HepG2 (cell line): Measurements from ENCODE around the gene MIDN. TPM values are rescaled to one million over a fixed set of nuclear protein-coding genes. Genes with fewer than 3 reads are reported as not detected.
A peak's percentile ranks its signal among the peaks of the same experiment; 100 is the strongest.

Experiments
- ADNP ChIP-seq: sonication (generic); formaldehyde crosslinking; IDR thresholded peaks from 2 replicates; pipeline ENCODE4 v1.4.0; 2020; ENCODE audit warnings: missing genetic modification reagents
- BHLHE40 ChIP-seq: IDR thresholded peaks from 2 replicates; pipeline ENCODE4 v1.6.1; 2011; ENCODE audit warnings: low read length, improper control_type of control experiment
- ELF4 ChIP-seq: sonication (generic); formaldehyde crosslinking; IDR thresholded peaks from 2 replicates; pipeline ENCODE4 v1.5.0; 2020; ENCODE audit warnings: missing genetic modification reagents, mild to moderate bottlenecking, moderate library complexity, borderline replicate concordance
- HBP1 ChIP-seq: IDR thresholded peaks from 2 replicates; pipeline ENCODE4 v1.6.1; 2016; ENCODE audit warnings: low read depth, control low read depth
- HDAC6 ChIP-seq: fragments of 200-600 bp; sonication (generic); IDR thresholded peaks from 2 replicates; pipeline ENCODE4 v1.7.0; 2017; ENCODE audit warnings: mild to moderate bottlenecking, antibody characterized with exemption, low read length, low read depth
- IKZF5 ChIP-seq: IDR thresholded peaks from 2 replicates; pipeline ENCODE4 v1.6.1; 2018; ENCODE audit warnings: missing genetic modification reagents, mild to moderate bottlenecking, missing compliant biosample characterization
- KMT2A ChIP-seq: sonication (generic); formaldehyde crosslinking; IDR thresholded peaks from 2 replicates; pipeline ENCODE4 v1.4.0; 2020; ENCODE audit warnings: missing genetic modification reagents
- MTF1 ChIP-seq: sonication (generic); formaldehyde crosslinking; IDR thresholded peaks from 2 replicates; pipeline ENCODE4 v1.5.0; 2020; ENCODE audit warnings: missing genetic modification reagents
- NFIC ChIP-seq: IDR thresholded peaks from 2 replicates; pipeline ENCODE4 v1.6.1; 2012; ENCODE audit warnings: mild to moderate bottlenecking, low read length, inconsistent platforms
- PAXIP1 ChIP-seq: sonication (generic); formaldehyde crosslinking; conservative IDR thresholded peaks from 2 replicates; pipeline ENCODE4 v1.4.0; 2020; ENCODE audit warnings: mild to moderate bottlenecking, missing genetic modification reagents, moderate library complexity
- RBAK ChIP-seq: sonication (generic); formaldehyde crosslinking; IDR thresholded peaks from 2 replicates; pipeline ENCODE4 v1.5.1; 2020; ENCODE audit warnings: mild to moderate bottlenecking, missing genetic modification reagents
- TAF15 ChIP-seq: fragments of 200-400 bp; formaldehyde crosslinking; IDR thresholded peaks from one replicate; pipeline ENCODE4 v1.6.1; 2018; ENCODE audit warnings: mild to moderate bottlenecking, low read depth, low read length; ENCODE audit not compliant: poor library complexity, severe bottlenecking
- TOPORS ChIP-seq: sonication (generic); formaldehyde crosslinking; IDR thresholded peaks from 2 replicates; pipeline ENCODE4 v1.8.0; 2023; ENCODE audit warnings: mild to moderate bottlenecking, missing genetic modification reagents
- ZIK1 ChIP-seq: sonication (generic); formaldehyde crosslinking; IDR thresholded peaks from 2 replicates; pipeline ENCODE4 v1.5.0; 2020; ENCODE audit warnings: mild to moderate bottlenecking, low read depth, missing genetic modification reagents, borderline replicate concordance
- ZNF225 ChIP-seq: sonication (generic); formaldehyde crosslinking; IDR thresholded peaks from 2 replicates; pipeline ENCODE4 v1.4.0; 2020; ENCODE audit warnings: mild to moderate bottlenecking, missing genetic modification reagents
- ZNF484 ChIP-seq: sonication (generic); formaldehyde crosslinking; IDR thresholded peaks from 2 replicates; pipeline ENCODE4 v1.5.1; 2020; ENCODE audit warnings: mild to moderate bottlenecking, low read depth, missing genetic modification reagents, borderline replicate concordance
- ZNF615 ChIP-seq: sonication (generic); formaldehyde crosslinking; IDR thresholded peaks from 2 replicates; pipeline ENCODE4 v1.5.0; 2020; ENCODE audit warnings: mild to moderate bottlenecking, missing genetic modification reagents, borderline replicate concordance
- ZNF724P ChIP-seq: sonication (generic); formaldehyde crosslinking; IDR thresholded peaks from 2 replicates; pipeline ENCODE4 v1.8.0; 2022; ENCODE audit warnings: missing genetic modification reagents, borderline replicate concordance
- ZNF776 ChIP-seq: sonication (generic); formaldehyde crosslinking; IDR thresholded peaks from 2 replicates; pipeline ENCODE4 v1.4.0; 2020; ENCODE audit warnings: mild to moderate bottlenecking, missing genetic modification reagents
- ZSCAN12 ChIP-seq: sonication (generic); formaldehyde crosslinking; IDR thresholded peaks from 2 replicates; pipeline ENCODE4 v1.9.0; 2021; ENCODE audit warnings: mild to moderate bottlenecking, missing genetic modification reagents
- polyA plus RNA-seq, 8 experiments: library from polyadenylated mRNA; depleted of rRNA in 3 of 8; stranded (reverse) in 7 of 8; unstranded in 1 of 8; fragments of >200 nt; fragmentation: Illumina TruSeq in 4 of 8; extraction: Trizol in 4 of 8; gene quantifications; 2 replicates each; pipeline versions ENCODE4 v1.2.1 to v1.2.3, GENCODE V29; 2011 to 2016; ENCODE audit warnings: low read depth in 4 of 8, missing spikeins in 1 of 8, mixed read lengths in 1 of 8; ENCODE audit not compliant: insufficient read depth in 1 of 8
- total RNA-seq, 5 experiments: library from RNA; depleted of rRNA; stranded (reverse); fragments of >200 nt; fragmentation: Illumina TruSeq; extraction: Trizol; gene quantifications; 2 replicates each; pipeline ENCODE4 v1.2.3, GENCODE V29; 2016; ENCODE audit warnings: low read depth in 1 of 5
- TF ChIP-seq, protein P1 (sequence below): sonication (generic); formaldehyde crosslinking; IDR thresholded peaks from 2 replicates; pipeline ENCODE4 v1.8.0; 2022; ENCODE audit warnings: mild to moderate bottlenecking, missing genetic modification reagents, borderline replicate concordance
- TF ChIP-seq, protein P2 (sequence below): sonication (generic); formaldehyde crosslinking; IDR thresholded peaks from 2 replicates; pipeline ENCODE4 v1.8.1; 2023; ENCODE audit warnings: missing genetic modification reagents, mild to moderate bottlenecking, borderline replicate concordance

Gene MIDN
- total and polyA plus RNA-seq, 2 of the 13 experiments (the other 11 are each of a cell fraction or from before 2014, with no cell fraction given), result 8.4 to 18.0 TPM

DNA sequence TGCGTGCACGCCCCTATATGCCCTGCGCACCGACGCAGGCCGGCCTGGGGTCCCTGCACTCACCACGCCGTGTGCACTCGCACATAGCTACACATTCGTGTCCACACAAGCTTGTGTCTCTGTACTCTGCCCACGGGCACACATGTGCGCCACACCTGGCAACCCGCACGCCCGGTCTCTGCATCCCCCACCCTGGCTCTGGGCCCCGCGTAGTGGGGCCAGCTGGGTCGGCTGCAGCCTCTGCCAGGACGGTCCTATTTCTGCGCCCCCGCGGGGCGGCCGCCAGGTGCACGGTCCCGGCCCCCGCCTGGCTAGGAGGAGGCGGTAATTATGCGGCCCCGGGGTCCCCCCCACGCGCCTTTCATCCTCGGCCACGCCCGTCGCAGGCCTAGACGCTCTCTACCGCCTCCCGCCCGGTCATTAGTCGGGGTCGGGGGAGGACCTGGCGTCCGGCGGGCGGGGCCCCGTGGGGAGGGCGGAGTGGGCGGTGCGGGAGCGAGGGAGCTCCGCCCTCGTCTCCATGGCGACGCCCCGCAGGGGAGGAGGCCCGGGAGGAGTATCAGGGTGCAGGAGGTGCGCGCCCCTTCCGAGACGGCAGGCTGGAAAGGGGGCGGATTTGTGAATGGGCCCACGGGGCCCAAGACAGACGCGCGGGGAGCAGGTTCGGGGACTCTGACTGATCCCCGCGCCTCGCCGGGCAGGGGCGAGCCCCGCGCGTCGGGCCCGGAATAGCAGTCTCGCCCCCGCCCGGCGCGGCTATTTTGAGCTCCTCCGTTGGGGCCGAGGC is 17.9 kb downstream of the MIDN start (continued):
- TF ChIP-seq IKZF5 (0 out of 2 replicates have a peak, but pooled peaks have one; percentile 33), TOPORS (CRISPR knock-in tag) (0 out of 2 replicates have a peak, but pooled peaks have one; percentile 15), ZNF724P (CRISPR knock-in tag) (no peak), ZNF776 (CRISPR knock-in tag) (peak; percentile 48; the same call in 1 of the 2 replicates), PAXIP1 (CRISPR knock-in tag) (peak; percentile 59), ZSCAN12 (CRISPR knock-in tag) (no peak), ZNF615 (no peak), NFIC (no peak), ADNP (CRISPR knock-in tag) (no peak), ELF4 (CRISPR knock-in tag) (peak; percentile 62; the same call in 1 of the 2 replicates), ZNF484 (CRISPR knock-in tag) (0 out of 2 replicates have a peak, but pooled peaks have one; percentile 55), ZIK1 (CRISPR knock-in tag) (peak; percentile 19; the same call in 1 of the 2 replicates), HBP1 (CRISPR knock-in tag) (no peak), TAF15 (peak; percentile 48), BHLHE40 (no peak), KMT2A (CRISPR knock-in tag) (no peak; the same call in 1 of the 2 replicates), ZNF225 (no peak), HDAC6 (no peak), MTF1 (CRISPR knock-in tag) (no peak), RBAK (no peak)
- TF ChIP-seq, protein P1, sequence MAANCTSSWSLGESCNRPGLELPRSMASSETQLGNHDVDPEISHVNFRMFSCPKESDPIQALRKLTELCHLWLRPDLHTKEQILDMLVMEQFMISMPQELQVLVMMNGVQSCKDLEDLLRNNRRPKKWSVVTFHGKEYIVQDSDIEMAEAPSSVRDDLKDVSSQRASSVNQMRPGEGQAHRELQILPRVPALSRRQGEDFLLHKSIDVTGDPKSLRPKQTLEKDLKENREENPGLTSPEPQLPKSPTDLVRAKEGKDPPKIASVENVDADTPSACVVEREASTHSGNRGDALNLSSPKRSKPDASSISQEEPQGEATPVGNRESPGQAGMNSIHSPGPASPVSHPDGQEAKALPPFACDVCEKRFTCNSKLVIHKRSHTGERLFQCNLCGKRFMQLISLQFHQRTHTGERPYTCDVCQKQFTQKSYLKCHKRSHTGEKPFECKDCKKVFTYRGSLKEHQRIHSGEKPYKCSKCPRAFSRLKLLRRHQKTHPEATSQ (CRISPR knock-in tag), result peak; percentile 36; the same call in 1 of the 2 replicates
- TF ChIP-seq, protein P2, sequence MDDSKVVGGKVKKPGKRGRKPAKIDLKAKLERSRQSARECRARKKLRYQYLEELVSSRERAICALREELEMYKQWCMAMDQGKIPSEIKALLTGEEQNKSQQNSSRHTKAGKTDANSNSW (CRISPR knock-in tag), result no peak
